Pons (tissue), 1 donor: ENCODE measurements around the gene EIF4E1B.

Source experiments
- DNase-seq: peaks from one replicate; pipeline ENCODE4 v3.0.0-alpha.2; 2016; ENCODE audit warnings: low spot score

EIF4E1B gene

GRCh38 chr5:176627582-176627981, 2.9 kb upstream of the EIF4E1B start:
- DNase-seq = no peak

- DNase-seq = no peak
These were observed 1.9 kb upstream of the EIF4E1B start for GRCh38 chr5:176628406-176629228.

GRCh38 chr5:176629317-176629852, 1.1 kb upstream of the EIF4E1B start:
- DNase-seq = no peak

GRCh38 chr5:176630681-176631222, 277 bp downstream of the EIF4E1B start:
- DNase-seq = no peak

GRCh38 chr5:176631383-176632200, 1.1 kb downstream of the EIF4E1B start:
- no peak for DNase-seq

GRCh38 chr5:176632745-176633144, 2.3 kb downstream of the EIF4E1B start:
- no peak for DNase-seq

- no peak for DNase-seq
These were observed 3.1 kb downstream of the EIF4E1B start for GRCh38 chr5:176633598-176633997.

- DNase-seq = no peak
These were observed 6.0 kb downstream of the EIF4E1B start for GRCh38 chr5:176636426-176636825.

- no peak for DNase-seq
These were observed 7.1 kb downstream of the EIF4E1B start for GRCh38 chr5:176637556-176637955.

GRCh38 chr5:176638437-176638836, 8.0 kb downstream of the EIF4E1B start:
- DNase-seq = no peak

GRCh38 chr5:176639208-176639607, 8.7 kb downstream of the EIF4E1B start:
- DNase-seq = no peak

GRCh38 chr5:176639981-176640380, 9.5 kb downstream of the EIF4E1B start:
- peak; percentile 69 for DNase-seq

GRCh38 chr5:176640616-176641015, 10.1 kb downstream of the EIF4E1B start:
- no peak for DNase-seq

- no peak for DNase-seq
These were observed 12.4 kb downstream of the EIF4E1B start for GRCh38 chr5:176642675-176643490.

GRCh38 chr5:176643491-176644219, 13.2 kb downstream of the EIF4E1B start:
- DNase-seq = no peak

GRCh38 chr5:176644294-176644693, 13.8 kb downstream of the EIF4E1B start:
- no peak for DNase-seq

GRCh38 chr5:176644878-176645670, 14.6 kb downstream of the EIF4E1B start:
- no peak for DNase-seq

GRCh38 chr5:176646049-176646706, 15.7 kb downstream of the EIF4E1B start:
- DNase-seq = no peak

- no peak for DNase-seq
These were observed 16.2 kb downstream of the EIF4E1B start for GRCh38 chr5:176646707-176647029.
